ENCODE results near the gene SMYD5.
"Not testable (repeated sequence)": the region's sequence is repeated elsewhere in the genome, so short reads cannot be mapped to it uniquely, and the experiment has no call there.

The SMYD5 gene

GRCh38 chr2:73260338-73260984 lies 46.4 kb downstream of the SMYD5 start:
- DNase-seq (ENCODE audit: low spot score): no peak

- no peak for DNase-seq (ENCODE audit: low spot score)
These were observed 48.1 kb downstream of the SMYD5 start for GRCh38 chr2:73262108-73262651.

- DNase-seq (ENCODE audit: low spot score): not testable (repeated sequence)
These were observed 48.8 kb downstream of the SMYD5 start for GRCh38 chr2:73262691-73263429.

- DNase-seq (ENCODE audit: low spot score): no peak
These were observed 49.7 kb downstream of the SMYD5 start for GRCh38 chr2:73263540-73264331.

- DNase-seq (ENCODE audit: low spot score): no peak
These were observed 50.2 kb downstream of the SMYD5 start for GRCh38 chr2:73264332-73264606.

GRCh38 chr2:73264783-73265182 lies 50.7 kb downstream of the SMYD5 start:
- DNase-seq (ENCODE audit: low spot score): no peak

GRCh38 chr2:73265298-73266060 lies 51.4 kb downstream of the SMYD5 start:
- no peak for DNase-seq (ENCODE audit: low spot score)

GRCh38 chr2:73266061-73266901 lies 52.2 kb downstream of the SMYD5 start:
- no peak for DNase-seq (ENCODE audit: low spot score)

GRCh38 chr2:73267008-73267407 lies 53.0 kb downstream of the SMYD5 start:
- DNase-seq (ENCODE audit: low spot score): no peak

- DNase-seq (ENCODE audit: low spot score): no peak
These were observed 54.4 kb downstream of the SMYD5 start for GRCh38 chr2:73268366-73268829.

- peak; percentile 81 for DNase-seq (ENCODE audit: low spot score)
These were observed 55.0 kb downstream of the SMYD5 start for GRCh38 chr2:73268830-73269685.

GRCh38 chr2:73269686-73270465 lies 55.8 kb downstream of the SMYD5 start:
- no peak for DNase-seq (ENCODE audit: low spot score)

GRCh38 chr2:73272270-73272669 lies 58.2 kb downstream of the SMYD5 start:
- DNase-seq (ENCODE audit: low spot score): no peak
